ENCODE data around the gene GAPT. TPM values are rescaled to one million over a fixed set of nuclear protein-coding genes. Genes with fewer than 3 reads are reported as not detected.

The GAPT gene
- polyA plus RNA-seq, 1 donor from 2014 or later, result not detected

DNA sequence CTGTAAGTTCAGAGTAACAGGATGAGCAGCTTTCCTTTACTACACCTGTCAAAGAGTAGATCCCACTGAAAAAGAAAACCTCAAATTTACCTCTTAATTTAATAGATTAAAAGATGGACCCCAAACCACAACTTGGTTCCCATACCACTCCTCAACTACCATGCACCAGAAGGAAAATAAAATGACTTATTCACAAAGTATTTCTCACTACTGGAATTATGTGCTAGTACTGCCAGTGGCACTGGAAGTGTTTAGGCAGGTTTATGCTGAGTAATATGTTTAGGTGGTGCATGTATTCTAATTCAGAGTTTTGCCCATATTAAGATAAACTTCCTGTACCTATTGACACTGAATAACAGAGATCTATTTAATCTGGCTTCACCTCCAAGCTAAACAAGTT is 37.9 kb upstream of the GAPT start:
- peak overlapping the region; percentile 47 for H3K4me2 ChIP-seq (ENCODE audit: low read length)
- H3K9ac ChIP-seq (ENCODE audit: low read length), result no peak overlapping the region
- peak overlapping the region; percentile 88 for H3K4me3 ChIP-seq (ENCODE audit: low read length)
- peaks cover 5% of the 10 kb centered on the region for H4K20me1 ChIP-seq (ENCODE audit: insufficient read depth)
- H3K9me2 ChIP-seq (ENCODE audit: insufficient read depth, low read length), result no peaks in the 10 kb centered on the region
- H3K27ac ChIP-seq (ENCODE audit: low read length), result no peak overlapping the region
- H3K9me3 ChIP-seq (ENCODE audit: low read length), result no peaks in the 10 kb centered on the region
- peaks cover 50% of the 10 kb centered on the region for H3K79me2 ChIP-seq (replicated peaks; ENCODE audit: insufficient read depth, low read length)
- no peaks in the 10 kb centered on the region for H3F3A ChIP-seq (ENCODE audit: insufficient read depth, low read length, poor library complexity, severe bottlenecking)
- H3K27me3 ChIP-seq (ENCODE audit: insufficient read depth, low read depth, low read length), result no peaks in the 10 kb centered on the region
- H2AFZ ChIP-seq (ENCODE audit: low read depth, low read length), result no peak overlapping the region
- TF ChIP-seq RAD21 (conservative IDR thresholded peaks at IDR 0.05) (no peak), POLR2AphosphoS5 (IDR thresholded peaks at IDR 0.05) (no peak), SMC3 (conservative IDR thresholded peaks at IDR 0.05; ENCODE audit: poor library complexity) (no peak), MXI1 (conservative IDR thresholded peaks at IDR 0.05; ENCODE audit: poor library complexity, severe bottlenecking) (no peak), TAF1 (IDR thresholded peaks at IDR 0.05; ENCODE audit: low read depth) (no peak), EP300 (conservative IDR thresholded peaks at IDR 0.05; ENCODE audit: poor library complexity, severe bottlenecking) (no peak)
- TF ChIP-seq, protein P1, sequence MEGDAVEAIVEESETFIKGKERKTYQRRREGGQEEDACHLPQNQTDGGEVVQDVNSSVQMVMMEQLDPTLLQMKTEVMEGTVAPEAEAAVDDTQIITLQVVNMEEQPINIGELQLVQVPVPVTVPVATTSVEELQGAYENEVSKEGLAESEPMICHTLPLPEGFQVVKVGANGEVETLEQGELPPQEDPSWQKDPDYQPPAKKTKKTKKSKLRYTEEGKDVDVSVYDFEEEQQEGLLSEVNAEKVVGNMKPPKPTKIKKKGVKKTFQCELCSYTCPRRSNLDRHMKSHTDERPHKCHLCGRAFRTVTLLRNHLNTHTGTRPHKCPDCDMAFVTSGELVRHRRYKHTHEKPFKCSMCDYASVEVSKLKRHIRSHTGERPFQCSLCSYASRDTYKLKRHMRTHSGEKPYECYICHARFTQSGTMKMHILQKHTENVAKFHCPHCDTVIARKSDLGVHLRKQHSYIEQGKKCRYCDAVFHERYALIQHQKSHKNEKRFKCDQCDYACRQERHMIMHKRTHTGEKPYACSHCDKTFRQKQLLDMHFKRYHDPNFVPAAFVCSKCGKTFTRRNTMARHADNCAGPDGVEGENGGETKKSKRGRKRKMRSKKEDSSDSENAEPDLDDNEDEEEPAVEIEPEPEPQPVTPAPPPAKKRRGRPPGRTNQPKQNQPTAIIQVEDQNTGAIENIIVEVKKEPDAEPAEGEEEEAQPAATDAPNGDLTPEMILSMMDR (IDR thresholded peaks at IDR 0.05; ENCODE audit: poor library complexity, severe bottlenecking), result no peak
- TF ChIP-seq, protein P2, sequence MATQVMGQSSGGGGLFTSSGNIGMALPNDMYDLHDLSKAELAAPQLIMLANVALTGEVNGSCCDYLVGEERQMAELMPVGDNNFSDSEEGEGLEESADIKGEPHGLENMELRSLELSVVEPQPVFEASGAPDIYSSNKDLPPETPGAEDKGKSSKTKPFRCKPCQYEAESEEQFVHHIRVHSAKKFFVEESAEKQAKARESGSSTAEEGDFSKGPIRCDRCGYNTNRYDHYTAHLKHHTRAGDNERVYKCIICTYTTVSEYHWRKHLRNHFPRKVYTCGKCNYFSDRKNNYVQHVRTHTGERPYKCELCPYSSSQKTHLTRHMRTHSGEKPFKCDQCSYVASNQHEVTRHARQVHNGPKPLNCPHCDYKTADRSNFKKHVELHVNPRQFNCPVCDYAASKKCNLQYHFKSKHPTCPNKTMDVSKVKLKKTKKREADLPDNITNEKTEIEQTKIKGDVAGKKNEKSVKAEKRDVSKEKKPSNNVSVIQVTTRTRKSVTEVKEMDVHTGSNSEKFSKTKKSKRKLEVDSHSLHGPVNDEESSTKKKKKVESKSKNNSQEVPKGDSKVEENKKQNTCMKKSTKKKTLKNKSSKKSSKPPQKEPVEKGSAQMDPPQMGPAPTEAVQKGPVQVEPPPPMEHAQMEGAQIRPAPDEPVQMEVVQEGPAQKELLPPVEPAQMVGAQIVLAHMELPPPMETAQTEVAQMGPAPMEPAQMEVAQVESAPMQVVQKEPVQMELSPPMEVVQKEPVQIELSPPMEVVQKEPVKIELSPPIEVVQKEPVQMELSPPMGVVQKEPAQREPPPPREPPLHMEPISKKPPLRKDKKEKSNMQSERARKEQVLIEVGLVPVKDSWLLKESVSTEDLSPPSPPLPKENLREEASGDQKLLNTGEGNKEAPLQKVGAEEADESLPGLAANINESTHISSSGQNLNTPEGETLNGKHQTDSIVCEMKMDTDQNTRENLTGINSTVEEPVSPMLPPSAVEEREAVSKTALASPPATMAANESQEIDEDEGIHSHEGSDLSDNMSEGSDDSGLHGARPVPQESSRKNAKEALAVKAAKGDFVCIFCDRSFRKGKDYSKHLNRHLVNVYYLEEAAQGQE (IDR thresholded peaks at IDR 0.05; ENCODE audit: borderline replicate concordance), result no peak
- H3K36me3 ChIP-seq (ENCODE audit: insufficient read depth, low read length), result peaks cover 48% of the 10 kb centered on the region

DNA sequence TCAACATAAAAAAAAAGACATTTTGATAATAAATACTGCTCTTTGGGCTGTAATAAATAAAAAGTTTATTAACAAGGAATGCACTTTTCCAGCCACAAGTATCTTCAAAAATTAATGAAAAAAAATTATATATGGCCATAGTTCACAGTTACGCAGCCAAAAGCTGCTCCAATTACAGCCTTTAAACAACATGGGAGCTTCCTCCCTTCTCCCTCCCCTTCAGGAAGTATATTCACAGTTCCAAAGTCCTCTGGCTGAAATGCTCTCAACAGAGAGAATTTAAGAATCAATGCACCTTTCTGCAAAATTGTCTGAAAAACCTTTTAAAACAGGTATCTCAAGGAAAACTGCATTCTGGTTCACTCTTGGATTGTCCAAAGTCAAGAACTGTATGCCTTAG is 37.2 kb upstream of the GAPT start:
- peaks cover 57% of the 10 kb centered on the region for H3K79me2 ChIP-seq (replicated peaks; ENCODE audit: insufficient read depth, low read length)
- no peaks in the 10 kb centered on the region for H3K9me3 ChIP-seq (ENCODE audit: low read length)
- no peaks in the 10 kb centered on the region for H3F3A ChIP-seq (ENCODE audit: insufficient read depth, low read length, poor library complexity, severe bottlenecking)
- H3K27ac ChIP-seq (ENCODE audit: low read length), result no peak overlapping the region
- peak overlapping the region; percentile 88 for H3K4me3 ChIP-seq (ENCODE audit: low read length)
- H3K36me3 ChIP-seq (ENCODE audit: insufficient read depth, low read length), result peaks cover 48% of the 10 kb centered on the region
- no peaks in the 10 kb centered on the region for H3K9me2 ChIP-seq (ENCODE audit: insufficient read depth, low read length)
- TF ChIP-seq EP300 (conservative IDR thresholded peaks at IDR 0.05; ENCODE audit: poor library complexity, severe bottlenecking), result no peak
- no peak for TF ChIP-seq MXI1 (conservative IDR thresholded peaks at IDR 0.05; ENCODE audit: poor library complexity, severe bottlenecking)
- no peak for TF ChIP-seq RAD21 (conservative IDR thresholded peaks at IDR 0.05)
- no peak for TF ChIP-seq TAF1 (IDR thresholded peaks at IDR 0.05; ENCODE audit: low read depth)
- TF ChIP-seq, protein P1 (IDR thresholded peaks at IDR 0.05; ENCODE audit: poor library complexity, severe bottlenecking), result no peak
- no peak for TF ChIP-seq SMC3 (conservative IDR thresholded peaks at IDR 0.05; ENCODE audit: poor library complexity)
- no peak for TF ChIP-seq EZH2 (IDR thresholded peaks at IDR 0.05; ENCODE audit: borderline replicate concordance, insufficient read depth, low read length, poor library complexity, severe bottlenecking)
- TF ChIP-seq POLR2AphosphoS5 (IDR thresholded peaks at IDR 0.05), result no peak
- no peaks in the 10 kb centered on the region for H3K27me3 ChIP-seq (ENCODE audit: insufficient read depth, low read depth, low read length)
- no peak overlapping the region for H2AFZ ChIP-seq (ENCODE audit: low read depth, low read length)
- H4K20me1 ChIP-seq (ENCODE audit: insufficient read depth), result peaks cover 5% of the 10 kb centered on the region
- H3K4me2 ChIP-seq (ENCODE audit: low read length), result peak overlapping the region; percentile 97
- no peak overlapping the region for H3K9ac ChIP-seq (ENCODE audit: low read length)

All from neural cell (in vitro differentiated cells).